GM23338 (cell line): ENCODE results near the gene USP43. TPM values are rescaled to one million over a fixed set of nuclear protein-coding genes. Genes with fewer than 3 reads are reported as not detected.

Experiments used
- ATAC-seq: fragments of 200-7000 bp; cut with Tn5 transposase; 3 replicates; pipeline ENCODE4 v1.9.1; 2020
- DNase-seq: peaks from one replicate; pipeline ENCODE4 v3.0.0-alpha.2; 2015; ENCODE audit warnings: low spot score
- H2AFZ ChIP-seq: fragments of 200-600 bp; sonication (generic); 2 replicates; pipeline ENCODE4 v1.8.0; 2016; ENCODE audit warnings: antibody characterized with exemption, mild to moderate bottlenecking, moderate library complexity
- H3F3A ChIP-seq: fragments of 200-600 bp; sonication (generic); replicated peaks from 2 replicates; pipeline ENCODE4 v1.8.0; 2017; ENCODE audit warnings: antibody characterized with exemption, mixed run types, low read depth
- H3K27ac ChIP-seq: fragments of 200-600 bp; sonication (generic); 2 replicates; pipeline ENCODE4 v1.6.1; 2016; ENCODE audit warnings: low read depth
- H3K27me3 ChIP-seq: fragments of 200-600 bp; sonication (generic); 2 replicates; pipeline ENCODE4 v1.8.0; 2016; ENCODE audit warnings: mild to moderate bottlenecking, mixed run types, moderate library complexity; ENCODE audit not compliant: insufficient read depth
- H3K36me3 ChIP-seq: fragments of 200-600 bp; sonication (generic); 2 replicates; pipeline ENCODE4 v1.8.0; 2016; ENCODE audit warnings: mild to moderate bottlenecking; ENCODE audit not compliant: insufficient read depth
- H3K4me1 ChIP-seq: fragments of 200-600 bp; sonication (generic); 2 replicates; pipeline ENCODE4 v1.8.0; 2016; ENCODE audit warnings: mild to moderate bottlenecking, moderate library complexity; ENCODE audit not compliant: insufficient read depth
- H3K4me2 ChIP-seq: fragments of 200-600 bp; sonication (generic); 2 replicates; pipeline ENCODE4 v1.7.1; 2017; ENCODE audit warnings: mixed run types
- H3K4me3 ChIP-seq: fragments of 200-600 bp; sonication (generic); 2 replicates; pipeline ENCODE4 v1.6.1; 2016; ENCODE audit warnings: mixed run types
- H3K79me2 ChIP-seq: fragments of 200-600 bp; sonication (generic); replicated peaks from 2 replicates; pipeline ENCODE4 v1.8.0; 2017; ENCODE audit warnings: mild to moderate bottlenecking; ENCODE audit not compliant: insufficient read depth
- H3K9me2 ChIP-seq: fragments of 200-600 bp; sonication (generic); 2 replicates; pipeline ENCODE4 v1.8.0; 2017; ENCODE audit not compliant: insufficient read depth
- H4K20me1 ChIP-seq: fragments of 200-600 bp; sonication (generic); replicated peaks from 2 replicates; pipeline ENCODE4 v1.8.0; 2017; ENCODE audit warnings: mild to moderate bottlenecking; ENCODE audit not compliant: insufficient read depth
- H3K27ac Mint-ChIP-seq: 2 replicates; pipeline ENCODE4 v1.8.0; 2020; ENCODE audit warnings: inconsistent platforms, mild to moderate bottlenecking, moderate library complexity, mixed read lengths
- H3K27me3 Mint-ChIP-seq: 3 replicates; pipeline ENCODE4 v1.8.0; 2022; ENCODE audit warnings: low read depth, mild to moderate bottlenecking, moderate library complexity, mixed read lengths, inconsistent platforms; ENCODE audit not compliant: insufficient read depth, poor library complexity
- H3K36me3 Mint-ChIP-seq: 3 replicates; pipeline ENCODE4 v1.8.0; 2021; ENCODE audit warnings: low read depth, mild to moderate bottlenecking, inconsistent platforms, moderate library complexity, mixed read lengths
- H3K4me1 Mint-ChIP-seq: 3 replicates; pipeline ENCODE4 v1.8.0; 2020; ENCODE audit warnings: mild to moderate bottlenecking, inconsistent platforms, mixed read lengths
- H3K4me3 Mint-ChIP-seq: 3 replicates; pipeline ENCODE4 v1.8.0; 2021; ENCODE audit warnings: moderate library complexity, mild to moderate bottlenecking, inconsistent platforms, mixed read lengths
- H3K9me3 Mint-ChIP-seq: 3 replicates; pipeline ENCODE4 v1.8.0; 2020; ENCODE audit warnings: moderate library complexity, mild to moderate bottlenecking, inconsistent platforms, mixed read lengths
- NANOG ChIP-seq: IDR thresholded peaks from 2 replicates; pipeline ENCODE4 v1.6.1; 2016; ENCODE audit warnings: antibody characterized with exemption, borderline replicate concordance
- polyA plus RNA-seq: library from polyadenylated mRNA; unstranded; fragments of >200 nt; fragmentation: Nextera tagmentation; extraction: Ambion mirVana; gene quantifications from 2 replicates; pipeline ENCODE4 v1.2.1, GENCODE V29; 2016
- total RNA-seq: library from RNA; depleted of rRNA; stranded (reverse); fragments of >200 nt; shearing (Covaris generic); gene quantifications from 2 replicates; pipeline ENCODE4 v1.2.3, GENCODE V29; 2014
- TF ChIP-seq, protein P1 (sequence below): fragments of 250-450 bp; sonication (Bioruptor Pico); IDR thresholded peaks from 2 replicates; pipeline ENCODE4 v1.5.0; 2020; ENCODE audit warnings: mild to moderate bottlenecking, moderate library complexity
- TF ChIP-seq, protein P2 (sequence below): IDR thresholded peaks from 2 replicates; pipeline ENCODE4 v1.6.1; 2016; ENCODE audit warnings: antibody characterized with exemption

The USP43 gene
- total and polyA plus RNA-seq, 2 experiments from 2014 or later, result 5.7 to 12.5 TPM

GRCh38 chr17:9648521-9649110 is 3.3 kb downstream of the USP43 start (continued):
- TF ChIP-seq, protein P1, sequence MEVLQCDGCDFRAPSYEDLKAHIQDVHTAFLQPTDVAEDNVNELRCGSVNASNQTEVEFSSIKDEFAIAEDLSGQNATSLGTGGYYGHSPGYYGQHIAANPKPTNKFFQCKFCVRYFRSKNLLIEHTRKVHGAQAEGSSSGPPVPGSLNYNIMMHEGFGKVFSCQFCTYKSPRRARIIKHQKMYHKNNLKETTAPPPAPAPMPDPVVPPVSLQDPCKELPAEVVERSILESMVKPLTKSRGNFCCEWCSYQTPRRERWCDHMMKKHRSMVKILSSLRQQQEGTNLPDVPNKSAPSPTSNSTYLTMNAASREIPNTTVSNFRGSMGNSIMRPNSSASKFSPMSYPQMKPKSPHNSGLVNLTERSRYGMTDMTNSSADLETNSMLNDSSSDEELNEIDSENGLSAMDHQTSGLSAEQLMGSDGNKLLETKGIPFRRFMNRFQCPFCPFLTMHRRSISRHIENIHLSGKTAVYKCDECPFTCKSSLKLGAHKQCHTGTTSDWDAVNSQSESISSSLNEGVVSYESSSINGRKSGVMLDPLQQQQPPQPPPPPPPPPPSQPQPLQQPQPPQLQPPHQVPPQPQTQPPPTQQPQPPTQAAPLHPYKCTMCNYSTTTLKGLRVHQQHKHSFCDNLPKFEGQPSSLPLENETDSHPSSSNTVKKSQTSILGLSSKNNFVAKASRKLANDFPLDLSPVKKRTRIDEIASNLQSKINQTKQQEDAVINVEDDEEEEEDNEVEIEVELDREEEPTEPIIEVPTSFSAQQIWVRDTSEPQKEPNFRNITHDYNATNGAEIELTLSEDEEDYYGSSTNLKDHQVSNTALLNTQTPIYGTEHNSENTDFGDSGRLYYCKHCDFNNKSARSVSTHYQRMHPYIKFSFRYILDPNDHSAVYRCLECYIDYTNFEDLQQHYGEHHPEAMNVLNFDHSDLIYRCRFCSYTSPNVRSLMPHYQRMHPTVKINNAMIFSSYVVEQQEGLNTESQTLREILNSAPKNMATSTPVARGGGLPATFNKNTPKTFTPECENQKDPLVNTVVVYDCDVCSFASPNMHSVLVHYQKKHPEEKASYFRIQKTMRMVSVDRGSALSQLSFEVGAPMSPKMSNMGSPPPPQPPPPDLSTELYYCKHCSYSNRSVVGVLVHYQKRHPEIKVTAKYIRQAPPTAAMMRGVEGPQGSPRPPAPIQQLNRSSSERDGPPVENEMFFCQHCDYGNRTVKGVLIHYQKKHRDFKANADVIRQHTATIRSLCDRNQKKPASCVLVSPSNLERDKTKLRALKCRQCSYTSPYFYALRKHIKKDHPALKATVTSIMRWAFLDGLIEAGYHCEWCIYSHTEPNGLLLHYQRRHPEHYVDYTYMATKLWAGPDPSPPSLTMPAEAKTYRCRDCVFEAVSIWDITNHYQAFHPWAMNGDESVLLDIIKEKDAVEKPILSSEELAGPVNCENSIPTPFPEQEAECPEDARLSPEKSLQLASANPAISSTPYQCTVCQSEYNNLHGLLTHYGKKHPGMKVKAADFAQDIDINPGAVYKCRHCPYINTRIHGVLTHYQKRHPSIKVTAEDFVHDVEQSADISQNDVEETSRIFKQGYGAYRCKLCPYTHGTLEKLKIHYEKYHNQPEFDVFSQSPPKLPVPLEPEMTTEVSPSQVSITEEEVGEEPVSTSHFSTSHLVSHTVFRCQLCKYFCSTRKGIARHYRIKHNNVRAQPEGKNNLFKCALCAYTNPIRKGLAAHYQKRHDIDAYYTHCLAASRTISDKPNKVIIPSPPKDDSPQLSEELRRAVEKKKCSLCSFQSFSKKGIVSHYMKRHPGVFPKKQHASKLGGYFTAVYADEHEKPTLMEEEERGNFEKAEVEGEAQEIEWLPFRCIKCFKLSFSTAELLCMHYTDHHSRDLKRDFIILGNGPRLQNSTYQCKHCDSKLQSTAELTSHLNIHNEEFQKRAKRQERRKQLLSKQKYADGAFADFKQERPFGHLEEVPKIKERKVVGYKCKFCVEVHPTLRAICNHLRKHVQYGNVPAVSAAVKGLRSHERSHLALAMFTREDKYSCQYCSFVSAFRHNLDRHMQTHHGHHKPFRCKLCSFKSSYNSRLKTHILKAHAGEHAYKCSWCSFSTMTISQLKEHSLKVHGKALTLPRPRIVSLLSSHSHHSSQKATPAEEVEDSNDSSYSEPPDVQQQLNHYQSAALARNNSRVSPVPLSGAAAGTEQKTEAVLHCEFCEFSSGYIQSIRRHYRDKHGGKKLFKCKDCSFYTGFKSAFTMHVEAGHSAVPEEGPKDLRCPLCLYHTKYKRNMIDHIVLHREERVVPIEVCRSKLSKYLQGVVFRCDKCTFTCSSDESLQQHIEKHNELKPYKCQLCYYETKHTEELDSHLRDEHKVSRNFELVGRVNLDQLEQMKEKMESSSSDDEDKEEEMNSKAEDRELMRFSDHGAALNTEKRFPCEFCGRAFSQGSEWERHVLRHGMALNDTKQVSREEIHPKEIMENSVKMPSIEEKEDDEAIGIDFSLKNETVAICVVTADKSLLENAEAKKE, result no peak

DNA sequence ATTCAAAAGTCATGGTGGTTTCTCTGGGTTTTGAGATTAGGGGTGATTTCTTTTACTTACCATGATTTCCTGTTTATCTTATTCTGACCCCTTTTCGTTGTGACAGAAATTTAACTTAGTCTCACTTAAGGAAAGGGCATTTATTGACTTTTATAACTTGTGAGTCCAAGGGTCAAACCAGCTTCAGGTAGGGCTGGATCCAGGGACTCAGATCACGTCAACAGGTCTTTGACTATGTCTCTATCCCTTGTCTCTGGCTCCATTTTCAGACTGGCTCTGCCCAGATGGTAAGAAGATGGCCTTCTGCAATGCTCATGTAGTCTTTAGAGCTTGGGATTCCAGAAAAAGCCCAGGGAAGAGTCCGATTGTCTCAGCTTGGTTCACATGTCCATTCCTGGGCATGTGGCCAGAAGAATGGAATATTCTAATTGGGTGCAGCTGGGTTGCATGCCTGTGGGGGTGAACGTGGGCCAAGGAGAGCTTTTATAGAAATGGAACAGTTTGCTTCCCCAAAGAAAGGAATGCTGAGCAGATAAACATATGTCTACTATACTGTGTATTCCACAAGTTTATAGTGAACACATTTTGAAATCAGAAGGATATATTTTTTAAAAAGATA is 13.4 kb downstream of the USP43 start:
- H3K4me1 Mint-ChIP-seq, result no peaks in the 10 kb centered on the region
- H4K20me1 ChIP-seq, result no peaks in the 10 kb centered on the region; the same call in none of the 2 replicates
- H3K27me3 Mint-ChIP-seq, result peaks cover 6% of the 10 kb centered on the region
- no peaks in the 10 kb centered on the region for H3K4me1 ChIP-seq
- DNase-seq (no peak), ATAC-seq (no peak)
- no peak overlapping the region for H3K4me2 ChIP-seq
- no peaks in the 10 kb centered on the region for H3F3A ChIP-seq
- H3K4me3 Mint-ChIP-seq, result no peak overlapping the region
- no peak overlapping the region for H3K27ac ChIP-seq
- H3K27me3 ChIP-seq, result no peaks in the 10 kb centered on the region
- no peaks in the 10 kb centered on the region for H3K9me2 ChIP-seq
- peaks cover 12% of the 10 kb centered on the region; the same call in 1 of the 2 replicates for H3K36me3 ChIP-seq
- H3K4me3 ChIP-seq, result no peak overlapping the region
- H3K36me3 Mint-ChIP-seq, result peaks cover 13% of the 10 kb centered on the region
- H3K79me2 ChIP-seq, result peaks cover 12% of the 10 kb centered on the region; the same call in 1 of the 2 replicates
- H3K9me3 Mint-ChIP-seq, result no peaks in the 10 kb centered on the region
- no peak overlapping the region for H3K27ac Mint-ChIP-seq
- H2AFZ ChIP-seq, result no peak overlapping the region
- TF ChIP-seq, protein P2, sequence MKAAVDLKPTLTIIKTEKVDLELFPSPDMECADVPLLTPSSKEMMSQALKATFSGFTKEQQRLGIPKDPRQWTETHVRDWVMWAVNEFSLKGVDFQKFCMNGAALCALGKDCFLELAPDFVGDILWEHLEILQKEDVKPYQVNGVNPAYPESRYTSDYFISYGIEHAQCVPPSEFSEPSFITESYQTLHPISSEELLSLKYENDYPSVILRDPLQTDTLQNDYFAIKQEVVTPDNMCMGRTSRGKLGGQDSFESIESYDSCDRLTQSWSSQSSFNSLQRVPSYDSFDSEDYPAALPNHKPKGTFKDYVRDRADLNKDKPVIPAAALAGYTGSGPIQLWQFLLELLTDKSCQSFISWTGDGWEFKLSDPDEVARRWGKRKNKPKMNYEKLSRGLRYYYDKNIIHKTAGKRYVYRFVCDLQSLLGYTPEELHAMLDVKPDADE, result no peak
- no peak for TF ChIP-seq NANOG
- TF ChIP-seq, protein P1, result no peak
